Right atrium auricular region (tissue), 2 donors: ENCODE results near the gene PAGE3. TPM values are rescaled to one million over a fixed set of nuclear protein-coding genes. Genes with fewer than 3 reads are reported as not detected.

ENCODE experiments used
- DNase-seq: peaks from one replicate; pipeline ENCODE4 v3.0.0-alpha.2; 2019; ENCODE audit warnings: low spot score
- H3K27ac ChIP-seq, 2 donors: fragments of 200-600 bp; sonication (generic); 1 replicate in 1 of 2; 2 replicates in 1 of 2; pipeline ENCODE4 v1.5.1; 2016 to 2019
- H3K27me3 ChIP-seq, 2 donors: fragments of 200-600 bp; sonication (generic); one replicate each; pipeline versions ENCODE4 v1.5.1 to v1.6.0; 2017 to 2019
- H3K36me3 ChIP-seq: fragments of 200-600 bp; sonication (generic); one replicate; pipeline ENCODE4 v1.5.1; 2016
- H3K4me1 ChIP-seq, 2 donors: fragments of 200-600 bp; sonication (generic); one replicate each; pipeline versions ENCODE4 v1.5.1 to v1.6.0; 2017 to 2019
- H3K4me3 ChIP-seq, 2 donors: fragments of 200-600 bp; sonication (generic); 1 replicate in 1 of 2; 2 replicates in 1 of 2; pipeline ENCODE4 v1.5.1; 2017 to 2019; ENCODE audit warnings: mild to moderate bottlenecking in 1 of 2, moderate library complexity in 1 of 2
- H3K9me3 ChIP-seq, 2 donors: fragments of 200-600 bp; sonication (generic); one replicate each; pipeline ENCODE4 v1.5.1; 2019
- total RNA-seq, 2 donors: library from RNA; depleted of rRNA; stranded (reverse); fragments of >200 nt; gene quantifications; one replicate each; pipeline ENCODE4 v1.1.0, GENCODE V29; 2016
- TF ChIP-seq, protein P1 (sequence below), 2 donors: fragments of 200-600 bp; sonication (generic); IDR thresholded peaks; one replicate each; pipeline ENCODE4 v1.5.1; 2019; ENCODE audit warnings: antibody characterized with exemption in 2 of 2

The PAGE3 gene
- total RNA-seq = not detected

DNA sequence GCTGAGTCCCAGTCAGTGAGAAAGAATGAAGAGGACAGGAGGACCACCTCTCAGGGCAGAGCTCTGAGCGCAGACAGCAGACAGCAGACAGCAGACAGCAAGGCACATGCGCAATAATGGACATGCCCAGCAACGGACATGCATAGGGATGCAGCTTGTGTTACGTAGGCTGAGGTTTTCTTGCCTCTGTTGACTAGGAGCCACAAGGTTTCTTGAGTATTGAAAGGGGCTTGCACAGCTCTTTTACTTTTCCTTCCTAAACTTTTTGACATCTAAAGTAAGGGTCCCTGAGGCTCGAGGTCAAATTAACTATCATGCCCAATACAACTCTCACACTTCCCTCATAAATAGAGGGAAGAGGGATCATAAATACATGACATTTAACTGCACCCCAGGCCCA lies at the start of gene PAGE3:
PAGE3 (minus strand) TSS at position 101 of the 400 bp plus-strand sequence. CDS start 1,013 bp downstream, outside the sequence.
- TF ChIP-seq, protein P1, sequence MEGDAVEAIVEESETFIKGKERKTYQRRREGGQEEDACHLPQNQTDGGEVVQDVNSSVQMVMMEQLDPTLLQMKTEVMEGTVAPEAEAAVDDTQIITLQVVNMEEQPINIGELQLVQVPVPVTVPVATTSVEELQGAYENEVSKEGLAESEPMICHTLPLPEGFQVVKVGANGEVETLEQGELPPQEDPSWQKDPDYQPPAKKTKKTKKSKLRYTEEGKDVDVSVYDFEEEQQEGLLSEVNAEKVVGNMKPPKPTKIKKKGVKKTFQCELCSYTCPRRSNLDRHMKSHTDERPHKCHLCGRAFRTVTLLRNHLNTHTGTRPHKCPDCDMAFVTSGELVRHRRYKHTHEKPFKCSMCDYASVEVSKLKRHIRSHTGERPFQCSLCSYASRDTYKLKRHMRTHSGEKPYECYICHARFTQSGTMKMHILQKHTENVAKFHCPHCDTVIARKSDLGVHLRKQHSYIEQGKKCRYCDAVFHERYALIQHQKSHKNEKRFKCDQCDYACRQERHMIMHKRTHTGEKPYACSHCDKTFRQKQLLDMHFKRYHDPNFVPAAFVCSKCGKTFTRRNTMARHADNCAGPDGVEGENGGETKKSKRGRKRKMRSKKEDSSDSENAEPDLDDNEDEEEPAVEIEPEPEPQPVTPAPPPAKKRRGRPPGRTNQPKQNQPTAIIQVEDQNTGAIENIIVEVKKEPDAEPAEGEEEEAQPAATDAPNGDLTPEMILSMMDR (IDR thresholded peaks at IDR 0.05) = no peak
- Histone ChIP-seq H3K4me1 (no peaks in the 10 kb centered on the region), H3K36me3 (no peaks in the 10 kb centered on the region), H3K9me3 (peaks cover 0 to 7% of the 10 kb centered on the region in 2 donors), H3K4me3 (no peak within 1 kb of the TSS), H3K27me3 (no peaks in the 10 kb centered on the region), H3K27ac (no peak within 1 kb of the TSS)
- DNase-seq = no peak

DNA sequence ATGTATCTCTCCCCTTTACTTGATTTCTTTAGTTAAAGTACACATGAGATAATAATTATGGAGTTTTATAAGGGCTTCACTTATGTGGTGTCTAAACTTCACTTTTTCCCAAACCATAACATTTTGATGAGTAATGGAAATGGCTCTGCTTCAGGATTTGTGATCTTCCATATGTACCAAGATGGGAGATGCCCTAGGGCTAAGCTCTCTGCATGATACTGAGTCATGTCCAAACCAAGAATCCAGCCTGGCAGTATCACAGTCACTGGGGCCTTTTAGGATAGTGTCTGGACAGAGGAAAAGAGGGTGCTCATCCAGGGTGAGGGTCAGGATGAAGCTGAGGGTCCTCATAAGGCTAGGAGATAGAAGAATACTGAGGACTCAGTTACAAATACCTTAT lies 47.9 kb upstream of the PAGE3 start:
- Histone ChIP-seq H3K36me3 (no peaks in the 10 kb centered on the region), H3K27ac (no peak overlapping the region), H3K27me3 (no peaks in the 10 kb centered on the region), H3K4me1 (no peaks in the 10 kb centered on the region), H3K4me3 (no peak overlapping the region), H3K9me3 (no peaks in the 10 kb centered on the region)
- no peak for DNase-seq
- TF ChIP-seq, protein P1 (IDR thresholded peaks at IDR 0.05) = no peak

GRCh38 chrX:55290963-55291362 lies 26.2 kb upstream of the PAGE3 start:
- DNase-seq = no peak
- H3K4me1 ChIP-seq = no peaks in the 10 kb centered on the region

GRCh38 chrX:55279832-55280231 lies 15.1 kb upstream of the PAGE3 start:
- TF ChIP-seq, protein P1 (IDR thresholded peaks at IDR 0.05) = no peak
- Histone ChIP-seq H3K4me3 (no peak overlapping the region), H3K27me3 (no peaks in the 10 kb centered on the region), H3K4me1 (no peaks in the 10 kb centered on the region), H3K27ac (no peak overlapping the region), H3K36me3 (no peaks in the 10 kb centered on the region), H3K9me3 (no peaks in the 10 kb centered on the region)
- DNase-seq = no peak

More at GRCh38 chrX:55290963-55291362, 26.2 kb upstream of the PAGE3 start:
- Histone ChIP-seq H3K27ac (no peak overlapping the region), H3K36me3 (no peaks in the 10 kb centered on the region), H3K4me3 (no peak overlapping the region), H3K27me3 (no peaks in the 10 kb centered on the region), H3K9me3 (no peaks in the 10 kb centered on the region)
- TF ChIP-seq, protein P1 (IDR thresholded peaks at IDR 0.05) = no peak

DNA sequence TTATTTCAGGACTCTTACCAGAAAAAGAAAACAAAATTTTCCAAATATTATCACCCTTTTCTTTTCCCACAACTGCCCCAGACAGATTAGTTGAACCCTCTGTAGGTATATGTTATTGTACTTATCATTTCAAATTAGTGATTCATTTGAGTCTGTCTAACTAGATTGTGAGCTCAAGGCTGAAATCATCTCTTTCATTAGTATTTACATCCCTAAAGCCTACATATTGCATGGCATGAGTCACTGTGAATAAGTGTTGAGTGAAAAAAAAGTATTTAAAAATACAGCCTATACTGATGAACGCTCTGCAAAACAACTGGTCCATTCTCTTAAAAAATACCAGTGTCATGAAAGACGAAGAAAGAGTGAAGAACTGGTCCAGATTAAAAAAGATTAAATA lies 3.9 kb downstream of the PAGE3 start:
- H3K9me3 ChIP-seq = no peaks in the 10 kb centered on the region
- no peak overlapping the region for H3K27ac ChIP-seq
- TF ChIP-seq, protein P1 (IDR thresholded peaks at IDR 0.05) = no peak
- DNase-seq = no peak
- H3K4me1 ChIP-seq = no peaks in the 10 kb centered on the region
- no peak overlapping the region for H3K4me3 ChIP-seq
- no peaks in the 10 kb centered on the region for H3K36me3 ChIP-seq
- no peaks in the 10 kb centered on the region for H3K27me3 ChIP-seq

- Histone ChIP-seq H3K27ac (no peak overlapping the region), H3K4me1 (no peaks in the 10 kb centered on the region), H3K4me3 (no peak overlapping the region), H3K36me3 (no peaks in the 10 kb centered on the region), H3K9me3 (peaks cover 0 to 1% of the 10 kb centered on the region in 2 donors), H3K27me3 (no peaks in the 10 kb centered on the region)
- TF ChIP-seq, protein P1 (IDR thresholded peaks at IDR 0.05) = no peak
- DNase-seq = no peak
Observed at GRCh38 chrX:55253528-55253927, 11.2 kb downstream of the PAGE3 start.
